ENCODE data around the gene HYAL4. TPM values are rescaled to one million over a fixed set of nuclear protein-coding genes. Genes with fewer than 3 reads are reported as not detected.

HYAL4 gene
- total and polyA plus RNA-seq, 2 of the 13 experiments (the other 11 are each of a cell fraction or from before 2014, with no cell fraction given): not detected

DNA sequence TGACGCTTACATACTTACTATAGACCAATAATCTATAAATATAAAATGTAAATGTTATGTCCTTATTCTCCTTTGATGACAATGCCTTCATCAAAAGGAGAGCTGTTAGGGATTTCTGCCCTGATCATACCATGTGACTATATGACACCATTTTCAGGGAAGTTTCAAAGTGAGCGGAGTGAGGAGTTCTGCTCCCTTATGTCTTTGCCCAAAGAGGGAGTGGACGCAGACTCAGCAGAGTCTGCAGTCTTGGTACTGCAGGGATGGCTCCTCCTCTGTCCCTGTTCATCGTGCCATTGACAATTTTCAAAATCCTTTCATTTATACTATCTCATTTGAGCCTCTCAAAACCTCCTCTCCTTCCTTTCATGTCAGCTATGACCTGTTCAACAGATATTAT is 27.9 kb downstream of the HYAL4 start:
- H3K27ac ChIP-seq (ENCODE audit: extremely low read length, insufficient read depth, low read length): no peak overlapping the region
- no peaks in the 10 kb centered on the region for H3K79me2 ChIP-seq (ENCODE audit: insufficient read depth, low read length)
- no TSS peak for BruUV-seq (replicated peaks)
- no peaks in the 10 kb centered on the region for H4K20me1 ChIP-seq (ENCODE audit: insufficient read depth, low read length)
- 39% methylated on average over 4 of the region's 4 CpGs for WGBS (ENCODE audit: low lambda C conversion rate)
- H3K36me3 ChIP-seq (replicated peaks in 1 of 2; ENCODE audit: control insufficient read depth in 1 of 2, insufficient read depth in 2 of 2, low read length in 2 of 2): no peaks in the 10 kb centered on the region
- H3K4me1 ChIP-seq (ENCODE audit: insufficient read depth, low read length): no peaks in the 10 kb centered on the region
- H2AFZ ChIP-seq (ENCODE audit: low read length): no peak overlapping the region
- ChIA-PET CTCF (ENCODE audit: low intra/inter-chr PET ratio, low total read pairs) (interaction anchor here (0.9 to 2.1 kb wide), 5 partner anchors 191 to 292 kb away, joined by 3 to 8 read pairs (median 4); no protein-coding TSS in a partner anchor), POLR2A (no interaction called here)
- in situ Hi-C loops (cut with HindIII; ENCODE audit: extremely low pct_ligation_motif_present, low pct_unique_long_range_greater_than_20kb) (no loop called here), intact Hi-C loops (cut with micrococcal nuclease; ENCODE audit: unreplicated experiment) (loop anchor here (1.0 to 2.0 kb wide), 4 partner anchors 190 to 379 kb away; no protein-coding TSS in a partner anchor)
- no peaks in the 10 kb centered on the region for H3K9me3 ChIP-seq (ENCODE audit: low read length)
- FAIRE-seq (no peak), DNase-seq (ENCODE audit: low spot score) (no peak), ATAC-seq (no peak)
- H3K27me3 ChIP-seq (ENCODE audit: control insufficient read depth in 1 of 2, insufficient read depth in 2 of 2, low read length in 2 of 2): no peaks in the 10 kb centered on the region
- H3K9ac ChIP-seq (ENCODE audit: insufficient read depth, low read depth, low read length): no peak overlapping the region
- TF ChIP-seq ZNF569 (CRISPR knock-in tag; IDR thresholded peaks at IDR 0.05; ENCODE audit: borderline replicate concordance) (no peak), ATF7 (IDR thresholded peaks at IDR 0.05) (no peak), ATF7 (CRISPR knock-in tag; IDR thresholded peaks at IDR 0.05) (no peak), PCBP1 (IDR thresholded peaks at IDR 0.05; ENCODE audit: borderline replicate concordance, low read depth, low read length) (no peak), CCDC6 (CRISPR knock-in tag; IDR thresholded peaks at IDR 0.05) (no peak)
- H3K4me2 ChIP-seq (ENCODE audit: low read depth, low read length): no peak overlapping the region
- no peak overlapping the region for H3K4me3 ChIP-seq (replicated peaks in 1 of 3; ENCODE audit: insufficient read depth in 1 of 3, low read depth in 2 of 3, low read length in 3 of 3)

DNA sequence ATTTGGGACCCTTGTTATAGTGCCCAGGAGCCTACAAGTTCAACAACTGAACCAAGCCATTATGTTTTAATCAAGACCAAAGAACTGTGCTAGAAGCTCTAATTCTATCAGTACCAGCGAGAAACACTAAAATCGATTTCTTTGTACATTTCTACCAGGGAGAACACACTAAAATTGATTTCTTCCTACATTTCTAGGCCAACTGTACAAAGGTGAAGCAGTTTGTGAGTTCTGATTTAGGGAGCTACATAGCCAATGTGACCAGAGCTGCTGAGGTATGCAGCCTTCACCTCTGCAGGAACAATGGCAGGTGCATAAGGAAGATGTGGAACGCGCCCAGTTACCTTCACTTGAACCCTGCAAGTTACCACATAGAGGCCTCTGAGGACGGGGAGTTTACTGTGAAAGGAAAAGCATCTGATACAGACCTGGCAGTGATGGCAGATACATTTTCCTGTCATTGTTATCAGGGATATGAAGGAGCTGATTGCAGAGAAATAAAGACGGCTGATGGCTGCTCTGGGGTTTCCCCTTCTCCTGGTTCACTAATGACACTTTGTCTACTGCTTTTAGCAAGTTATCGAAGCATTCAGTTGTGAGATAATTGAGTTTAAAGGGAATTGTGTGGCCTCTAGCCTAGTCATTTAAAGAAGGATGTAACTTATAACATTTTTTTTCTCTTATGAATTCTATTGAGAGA is 31.7 kb downstream of the HYAL4 start:
- Histone ChIP-seq H2AFZ (ENCODE audit: low read length) (no peak overlapping the region), H4K20me1 (ENCODE audit: insufficient read depth, low read length) (no peaks in the 10 kb centered on the region), H3K36me3 (replicated peaks in 1 of 2; ENCODE audit: control insufficient read depth in 1 of 2, insufficient read depth in 2 of 2, low read length in 2 of 2) (no peaks in the 10 kb centered on the region), H3K9ac (ENCODE audit: insufficient read depth, low read depth, low read length) (no peak overlapping the region), H3K79me2 (ENCODE audit: insufficient read depth, low read length) (no peaks in the 10 kb centered on the region), H3K4me3 (replicated peaks in 1 of 3; ENCODE audit: insufficient read depth in 1 of 3, low read depth in 2 of 3, low read length in 3 of 3) (no peak overlapping the region), H3K4me2 (ENCODE audit: low read depth, low read length) (no peak overlapping the region), H3K27ac (ENCODE audit: extremely low read length, insufficient read depth, low read length) (no peak overlapping the region), H3K4me1 (ENCODE audit: insufficient read depth, low read length) (no peaks in the 10 kb centered on the region), H3K9me3 (ENCODE audit: low read length) (no peaks in the 10 kb centered on the region), H3K27me3 (ENCODE audit: control insufficient read depth in 1 of 2, insufficient read depth in 2 of 2, low read length in 2 of 2) (no peaks in the 10 kb centered on the region)
- 9% methylated on average over 7 of the region's 7 CpGs for WGBS (ENCODE audit: low lambda C conversion rate)
- ATAC-seq (no peak), DNase-seq (ENCODE audit: low spot score) (no peak), FAIRE-seq (no peak)
- ChIA-PET CTCF (ENCODE audit: low intra/inter-chr PET ratio, low total read pairs) (no interaction called here), POLR2A (no interaction called here)
- intact Hi-C loops (cut with micrococcal nuclease; ENCODE audit: unreplicated experiment) (no loop called here), in situ Hi-C loops (cut with HindIII; ENCODE audit: extremely low pct_ligation_motif_present, low pct_unique_long_range_greater_than_20kb) (no loop called here)
- BruUV-seq (replicated peaks): no TSS peak
- TF ChIP-seq ZNF441 (CRISPR knock-in tag; IDR thresholded peaks at IDR 0.05; ENCODE audit: borderline replicate concordance) (no peak), YY1 (IDR thresholded peaks at IDR 0.05; ENCODE audit: insufficient read depth, insufficient replicate concordance, low read depth, low read length) (no peak), ZNF724P (CRISPR knock-in tag; IDR thresholded peaks at IDR 0.05; ENCODE audit: borderline replicate concordance) (no peak), JDP2 (CRISPR knock-in tag; IDR thresholded peaks at IDR 0.05; ENCODE audit: borderline replicate concordance) (no peak), HOXA7 (CRISPR knock-in tag; IDR thresholded peaks at IDR 0.05) (no peak), ZNF383 (CRISPR knock-in tag; IDR thresholded peaks at IDR 0.05; ENCODE audit: borderline replicate concordance) (no peak), SP1 (IDR thresholded peaks at IDR 0.05) (no peak), SP1 (CRISPR knock-in tag; IDR thresholded peaks at IDR 0.05) (no peak), BRCA1 (CRISPR knock-in tag; IDR thresholded peaks at IDR 0.05) (no peak)
- TF ChIP-seq, protein P1, sequence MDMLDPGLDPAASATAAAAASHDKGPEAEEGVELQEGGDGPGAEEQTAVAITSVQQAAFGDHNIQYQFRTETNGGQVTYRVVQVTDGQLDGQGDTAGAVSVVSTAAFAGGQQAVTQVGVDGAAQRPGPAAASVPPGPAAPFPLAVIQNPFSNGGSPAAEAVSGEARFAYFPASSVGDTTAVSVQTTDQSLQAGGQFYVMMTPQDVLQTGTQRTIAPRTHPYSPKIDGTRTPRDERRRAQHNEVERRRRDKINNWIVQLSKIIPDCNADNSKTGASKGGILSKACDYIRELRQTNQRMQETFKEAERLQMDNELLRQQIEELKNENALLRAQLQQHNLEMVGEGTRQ (IDR thresholded peaks at IDR 0.05; ENCODE audit: low read depth, low read length): no peak
- TF ChIP-seq, protein P1 (CRISPR knock-in tag; IDR thresholded peaks at IDR 0.05; ENCODE audit: borderline replicate concordance): no peak
